ENCODE data around the gene PDIA2.
"Not testable (repeated sequence)": the region's sequence is repeated elsewhere in the genome, so short reads cannot be mapped to it uniquely, and the experiment has no call there.

Gene PDIA2

GRCh38 chr16:264440-264951 lies 18.5 kb upstream of the PDIA2 start:
- no peak for DNase-seq

GRCh38 chr16:265002-265529 lies 17.9 kb upstream of the PDIA2 start:
- DNase-seq: no peak

GRCh38 chr16:265711-266110 lies 17.3 kb upstream of the PDIA2 start:
- DNase-seq: no peak

DNA sequence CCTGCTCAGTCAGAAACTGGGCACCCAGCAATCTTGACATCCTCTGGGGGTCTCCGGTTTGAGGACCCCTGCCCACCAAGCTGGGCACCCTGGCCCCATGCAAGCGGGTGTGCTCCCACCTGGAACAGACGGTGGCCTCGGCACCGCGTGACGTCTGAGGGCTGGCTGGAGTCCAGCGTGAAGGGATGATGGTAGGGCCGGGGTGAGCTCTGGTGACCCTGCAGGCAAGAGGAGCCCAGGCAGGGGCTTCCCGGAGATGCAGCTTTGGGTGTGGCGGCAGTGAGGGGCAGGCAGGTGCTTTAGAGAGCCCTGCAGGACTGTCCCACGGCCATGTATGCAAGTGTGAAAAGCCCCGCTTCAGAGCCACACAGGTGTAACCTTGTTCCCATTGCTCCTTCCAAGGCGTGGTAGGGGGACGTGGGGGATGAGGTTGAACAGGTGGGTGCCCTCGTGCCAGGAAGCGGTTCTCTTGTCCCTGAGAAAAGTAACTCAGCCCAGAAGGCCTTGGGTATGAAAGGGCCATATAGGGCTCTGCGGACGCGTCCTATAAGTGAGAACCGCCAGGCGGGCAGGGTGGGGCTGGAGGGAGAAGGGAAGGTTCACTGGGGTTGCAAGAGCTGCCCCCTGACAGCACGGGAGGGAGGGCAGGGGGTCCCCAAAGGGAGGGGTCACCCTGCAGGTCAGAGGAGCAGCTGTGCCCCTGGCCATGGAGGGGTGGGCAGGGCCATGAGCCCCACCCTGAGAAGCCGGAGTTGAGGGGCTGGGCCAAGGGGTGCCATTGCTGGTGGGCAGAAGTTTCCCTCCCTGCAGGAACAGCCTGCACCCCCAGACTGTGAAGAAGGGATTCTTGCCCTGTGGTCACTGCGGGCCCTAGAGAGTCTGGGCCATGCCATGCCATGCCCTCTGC lies 16.5 kb upstream of the PDIA2 start:
- DNase-seq: no peak

- not testable (repeated sequence) for DNase-seq
Measured at GRCh38 chr16:267562-267961, 15.4 kb upstream of the PDIA2 start.

DNA sequence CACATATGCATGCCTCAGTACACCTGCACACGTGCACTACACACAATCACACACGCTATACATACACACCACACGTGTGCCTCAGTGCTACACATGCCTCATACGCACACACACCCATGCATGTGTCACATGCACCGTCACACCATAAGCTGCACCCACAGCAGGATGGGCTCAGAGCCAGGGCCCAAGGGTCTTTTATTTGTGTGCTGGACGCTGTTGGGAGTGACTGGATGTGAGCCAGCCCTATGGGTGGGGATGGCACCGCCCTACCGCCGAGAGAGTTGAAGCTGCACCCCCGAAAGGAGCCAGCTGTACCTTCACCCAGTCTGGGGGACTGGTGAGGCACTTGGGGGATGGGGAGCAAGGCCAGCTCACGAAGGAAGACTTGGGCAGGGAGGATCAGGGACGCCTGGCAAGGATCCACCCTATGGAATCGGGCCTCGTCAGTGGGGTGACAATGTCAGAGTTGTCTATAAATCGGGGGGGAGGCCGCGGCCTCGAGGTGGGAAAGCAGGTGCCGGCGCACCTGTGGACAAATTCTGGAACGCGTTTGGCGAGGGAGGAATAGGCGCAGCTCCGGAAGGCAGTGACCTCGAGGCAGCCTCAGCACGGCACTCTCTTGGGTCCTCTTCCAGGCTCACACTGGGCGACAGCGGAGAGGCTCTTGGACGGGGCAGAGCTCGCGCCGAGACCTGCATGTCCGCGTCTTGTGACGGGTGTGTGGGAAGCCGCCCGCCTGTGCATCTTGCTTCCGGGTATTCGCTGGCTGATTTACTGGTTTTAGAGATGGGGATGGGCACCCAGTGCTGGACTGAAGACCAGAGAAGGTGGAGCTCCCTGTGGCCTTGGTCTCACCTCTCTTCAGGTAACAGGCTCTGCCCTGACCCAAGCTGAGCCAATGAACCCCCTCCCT lies 14.6 kb upstream of the PDIA2 start:
- no peak for DNase-seq

GRCh38 chr16:269061-269796 lies 13.7 kb upstream of the PDIA2 start:
- no peak for DNase-seq

DNA sequence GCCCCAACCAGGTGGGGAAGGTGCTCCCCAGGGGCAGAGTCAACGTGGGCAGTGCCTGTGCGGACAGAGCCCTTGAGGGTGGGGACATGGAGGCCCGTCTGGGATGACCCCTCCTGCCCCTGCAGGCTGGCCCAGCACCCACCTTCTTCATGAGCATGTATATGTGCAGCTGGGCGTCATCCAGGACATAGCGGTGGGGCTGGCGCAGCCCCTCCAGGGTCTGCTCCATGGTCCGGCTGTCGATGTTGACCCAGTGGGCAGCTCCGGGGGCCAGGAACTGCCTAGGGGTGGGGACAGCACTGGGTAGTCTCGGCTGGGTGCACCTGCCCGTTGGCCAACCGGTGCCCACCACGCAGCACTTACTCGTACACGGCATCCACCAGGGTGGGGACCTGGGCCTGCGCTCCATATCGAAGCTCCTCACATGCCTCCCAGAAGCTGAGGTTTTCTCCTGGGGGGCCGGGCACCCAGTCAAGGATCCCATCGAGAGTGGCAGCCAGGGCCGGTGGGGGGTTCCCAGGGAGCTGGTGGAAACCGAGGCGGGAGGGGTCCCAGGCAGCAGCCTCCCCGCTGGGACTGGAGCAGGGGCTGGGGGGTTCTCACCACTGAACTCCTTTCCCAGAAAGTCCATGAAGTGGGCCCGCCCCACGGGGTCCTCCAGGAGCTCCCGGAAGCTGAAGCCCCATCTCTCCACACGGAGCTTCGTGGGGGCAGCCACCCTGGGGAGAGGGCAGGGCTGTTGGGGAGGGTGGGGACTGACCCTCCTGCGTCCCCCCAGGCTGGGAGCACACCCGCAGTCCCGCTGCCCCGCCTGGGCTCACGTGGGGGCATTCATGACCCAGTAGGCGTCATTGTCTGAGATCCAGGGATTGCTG lies 12.3 kb upstream of the PDIA2 start:
- no peak for DNase-seq

- DNase-seq: no peak
Measured at GRCh38 chr16:272633-273546, 10.1 kb upstream of the PDIA2 start.

DNA sequence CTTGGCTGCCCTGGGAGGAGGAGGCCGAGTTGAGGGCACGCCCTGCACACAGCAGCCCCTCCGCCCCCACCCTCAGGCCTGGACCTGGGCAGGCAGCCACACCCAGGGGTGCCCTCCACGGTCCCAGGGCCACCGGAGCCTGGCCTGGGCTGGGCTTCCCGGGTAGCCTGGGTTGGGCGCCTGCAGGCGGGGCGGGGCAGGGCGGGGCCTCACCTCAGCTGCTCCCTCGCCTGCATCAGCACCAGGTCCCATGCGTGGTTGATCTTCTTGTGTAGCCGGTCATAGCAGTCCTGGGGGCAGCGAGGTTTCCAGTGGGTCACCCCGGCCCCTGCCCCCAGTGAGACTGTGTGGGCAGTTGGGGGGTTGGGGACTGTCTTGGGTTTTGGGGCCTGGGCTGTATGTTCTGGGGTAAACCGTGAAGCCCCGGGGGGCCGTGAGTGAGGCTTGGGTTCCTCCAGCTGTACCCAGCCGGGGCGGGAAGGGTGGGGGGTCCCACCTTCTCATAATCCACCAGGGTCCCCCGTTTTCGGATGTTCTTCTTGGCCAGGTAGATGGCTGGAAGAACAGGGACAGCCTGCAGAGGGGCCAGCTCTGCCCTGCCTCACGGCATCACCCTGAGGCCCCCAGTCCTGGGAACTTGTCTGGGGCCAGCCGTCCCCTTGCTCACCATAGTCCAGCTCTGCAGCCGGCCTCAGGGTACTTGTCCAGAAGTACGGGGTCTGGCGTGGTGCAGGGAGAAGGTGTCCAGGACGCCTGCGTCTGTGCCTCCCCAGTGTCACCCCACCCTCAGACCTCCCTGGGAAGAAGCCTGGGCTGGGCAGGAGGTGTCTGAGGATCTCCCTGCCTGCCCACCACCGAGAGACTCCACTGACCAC lies 9.2 kb upstream of the PDIA2 start:
- DNase-seq: no peak

DNA sequence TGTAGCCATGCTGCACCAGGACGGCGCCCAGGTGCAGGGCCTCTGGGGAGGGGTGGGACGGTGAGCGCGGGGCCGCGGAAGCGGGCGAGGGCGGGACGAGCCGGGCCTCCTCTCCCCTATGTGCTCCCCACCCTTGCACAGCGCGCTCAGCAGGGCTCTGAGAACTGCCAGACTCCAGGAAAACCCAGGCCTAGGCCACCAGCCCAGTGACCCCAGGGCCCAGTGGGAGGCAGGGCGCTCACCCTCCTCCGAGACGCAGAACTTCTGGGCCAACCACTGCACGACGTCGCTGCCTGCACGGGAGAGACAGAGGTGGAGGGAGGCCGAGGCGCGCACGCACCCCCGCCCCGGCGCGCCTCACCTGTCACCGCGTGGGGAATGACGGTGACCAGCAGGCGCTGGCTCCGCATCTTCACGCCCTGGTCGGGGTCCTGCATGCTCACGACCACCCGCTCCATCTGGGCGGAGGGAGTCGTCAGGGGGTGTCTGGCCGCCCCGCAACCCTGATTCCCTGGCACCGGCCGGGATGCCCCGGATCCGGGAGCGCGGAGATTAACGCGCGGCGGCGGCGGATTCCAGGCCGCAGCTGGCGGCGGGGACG lies 7.8 kb upstream of the PDIA2 start:
- DNase-seq: no peak

DNA sequence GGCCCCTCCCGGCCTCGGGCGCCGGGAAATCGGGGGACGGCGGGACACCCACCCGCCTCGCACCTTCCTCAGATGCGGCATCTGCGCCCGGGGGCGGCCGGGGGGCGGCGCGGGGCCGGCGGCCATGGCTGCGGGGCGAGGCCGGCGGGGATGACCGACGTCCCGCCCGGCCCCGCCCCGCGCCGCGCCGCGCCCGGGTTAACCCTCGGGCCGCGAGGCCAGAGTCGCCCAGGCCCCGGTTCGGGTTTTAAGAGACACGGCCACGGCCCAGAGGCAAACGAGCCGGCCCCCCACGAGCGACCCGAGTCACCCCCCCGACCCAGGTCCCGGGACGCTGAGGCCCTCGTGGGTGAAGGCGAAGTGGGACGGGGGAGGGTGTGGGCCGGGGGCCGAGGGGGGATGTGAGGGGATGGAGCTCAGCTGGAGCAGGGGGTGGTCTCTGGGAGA lies 7.2 kb upstream of the PDIA2 start, which contains the start of gene RGS11:
Gene RGS11 (minus strand): TSS at position 159 of the 447 bp plus-strand sequence. CDS start 33 bp downstream, at position 126.
- no peak for DNase-seq

DNA sequence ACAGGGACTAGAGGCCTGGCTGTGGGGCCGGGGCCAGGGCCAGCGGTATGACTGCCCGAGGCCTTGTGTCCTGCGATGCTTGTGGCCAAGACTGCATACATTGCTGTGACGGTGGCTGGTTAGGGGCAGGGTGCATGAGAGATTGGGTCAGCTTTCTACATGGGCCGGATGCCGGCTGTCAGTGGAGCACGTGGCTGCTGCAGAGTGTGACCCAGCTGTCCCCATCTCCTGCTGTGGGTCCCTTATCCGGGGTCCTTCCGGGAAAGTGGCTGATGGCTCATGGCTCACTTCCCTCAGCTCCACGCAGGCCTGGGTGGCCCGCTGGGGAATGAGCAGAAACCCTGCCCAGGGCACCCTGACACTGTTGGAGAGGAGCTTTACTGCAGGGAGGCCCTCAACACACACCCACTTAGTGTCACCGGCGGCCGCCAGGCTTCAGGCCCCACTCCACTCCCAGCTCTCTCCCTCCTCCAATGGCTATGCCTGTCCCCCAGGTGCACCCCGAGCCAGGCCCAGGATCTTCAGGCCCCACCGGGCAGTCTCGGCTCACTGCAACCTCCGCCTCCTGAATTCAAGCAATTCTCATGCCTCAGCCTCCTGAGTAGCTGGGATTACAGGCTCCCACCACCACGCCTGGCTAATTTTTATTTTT lies 6.4 kb upstream of the PDIA2 start:
- no peak for DNase-seq

DNA sequence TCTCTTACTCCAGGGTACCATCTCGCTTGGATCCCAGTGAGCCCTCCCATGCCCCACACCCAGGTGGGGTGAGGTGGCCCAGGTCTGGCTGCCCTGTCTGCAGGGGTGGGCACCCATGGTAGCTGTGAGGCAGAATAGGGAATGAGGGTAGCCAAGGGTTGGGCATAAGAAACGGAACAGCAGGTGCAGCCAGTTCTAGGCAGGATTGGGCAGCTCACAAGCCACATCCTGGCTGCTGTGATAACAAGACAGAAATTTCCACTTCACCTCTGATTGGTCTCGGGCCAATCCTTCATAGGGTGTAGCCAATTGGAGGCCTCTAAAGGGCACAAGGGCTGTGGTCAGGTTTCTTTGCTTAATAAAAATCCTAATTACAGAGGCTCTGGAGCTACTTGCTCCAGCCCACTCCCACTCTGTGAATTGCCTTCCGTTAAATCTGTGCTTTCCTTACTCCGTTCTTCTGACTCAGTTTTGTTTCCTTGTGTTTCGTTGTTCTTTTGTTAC lies 4.0 kb upstream of the PDIA2 start:
- DNase-seq: no peak

DNA sequence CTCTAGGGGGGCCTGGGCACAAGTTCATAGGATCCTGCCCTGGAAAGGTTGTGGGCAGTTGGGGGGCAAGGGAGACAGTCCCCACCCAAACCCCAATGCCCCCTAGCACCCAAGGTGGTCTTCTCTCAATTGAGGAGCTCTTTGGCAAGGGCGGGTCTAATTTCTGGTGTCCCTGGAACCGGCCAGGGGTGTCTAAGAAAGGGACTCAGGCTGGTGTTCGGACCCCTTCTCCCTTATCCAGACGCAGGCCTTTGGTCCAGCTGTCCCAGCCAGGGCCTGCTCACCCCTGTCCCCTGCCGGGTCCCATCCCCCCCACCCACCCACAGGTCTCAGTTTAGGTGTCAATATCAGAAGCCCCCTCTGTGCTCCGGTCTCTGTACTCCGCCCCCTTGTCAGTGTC lies 3.4 kb upstream of the PDIA2 start:
- DNase-seq: no peak

- no peak for DNase-seq
Measured at GRCh38 chr16:280005-280460, 2.9 kb upstream of the PDIA2 start.

- DNase-seq: no peak
Measured at GRCh38 chr16:280552-280951, 2.4 kb upstream of the PDIA2 start, which contains the start of gene ARHGDIG. ARHGDIG (plus strand) TSS chr16:280591; CDS start chr16:280681, 90 bp downstream.

All from GOT3 (cell line).